ENCODE data around the gene GNG12.

The GNG12 gene

DNA sequence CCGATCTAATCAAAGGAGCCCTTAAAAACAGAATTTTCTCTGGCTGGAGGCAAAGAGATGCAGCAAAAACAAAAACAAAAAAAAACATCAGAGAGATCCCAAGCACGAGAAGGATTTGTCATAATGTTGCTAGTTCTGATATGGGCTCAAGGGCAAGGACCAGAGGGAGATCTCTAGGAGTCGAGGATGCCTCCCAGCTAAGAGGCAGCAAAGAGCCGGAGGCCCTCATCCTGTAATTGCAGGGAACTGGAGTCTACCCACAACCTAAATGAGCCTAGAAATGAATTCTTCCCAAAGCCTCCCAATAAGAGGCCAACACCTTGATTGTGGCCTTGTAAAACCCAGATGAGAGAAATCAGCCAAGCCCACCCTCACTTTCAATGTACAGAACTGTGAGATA lies 12.0 kb downstream of the GNG12 start:
- FAIRE-seq (no peak), DNase-seq (ENCODE audit: insufficient read length, low spot score) (no peak)
- TF ChIP-seq SPI1 (IDR thresholded peaks at IDR 0.05; ENCODE audit: low read depth, low read length) (no peak), POU2F2 (IDR thresholded peaks at IDR 0.05; ENCODE audit: low read depth, low read length) (no peak), PAX5 (IDR thresholded peaks at IDR 0.05; ENCODE audit: insufficient read depth, low read length, severe bottlenecking) (no peak), POLR2A (IDR thresholded peaks at IDR 0.05; ENCODE audit: low read depth, low read length) (no peak), TAF1 (IDR thresholded peaks at IDR 0.05; ENCODE audit: low read depth, low read length) (no peak), POLR2AphosphoS5 (IDR thresholded peaks at IDR 0.05; ENCODE audit: low read depth, low read length) (no peak)

DNA sequence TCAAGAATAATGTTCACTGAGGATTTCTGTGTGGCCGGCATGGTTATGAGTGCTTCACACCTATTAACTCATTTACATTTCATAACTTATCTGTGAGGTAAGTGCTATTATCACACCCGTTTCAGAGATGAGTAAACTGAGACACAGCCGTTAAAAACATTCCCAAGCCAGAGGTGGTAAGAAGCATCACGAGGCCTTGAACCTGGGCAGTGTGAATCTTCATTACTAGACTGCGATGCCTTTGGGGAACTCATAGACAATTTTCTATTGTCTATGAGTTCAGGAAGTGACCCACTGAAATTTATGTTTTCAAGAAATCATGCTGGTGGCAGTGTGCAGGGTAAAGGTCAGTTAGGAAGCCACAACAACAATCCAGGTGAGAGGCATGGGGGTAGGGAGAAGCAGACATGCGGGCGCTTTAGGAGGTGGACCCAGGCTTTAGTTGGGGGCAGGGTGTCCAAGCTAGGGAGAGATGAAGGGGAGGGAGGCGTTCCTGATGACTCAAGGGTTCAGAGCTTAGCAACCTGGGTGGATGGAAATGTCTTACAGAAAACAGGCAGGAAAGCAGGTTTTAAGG lies 14.5 kb downstream of the GNG12 start:
- FAIRE-seq, result no peak
- DNase-seq (ENCODE audit: insufficient read length, low spot score), result no peak
- TF ChIP-seq POLR2A (IDR thresholded peaks at IDR 0.05; ENCODE audit: low read depth, low read length), result no peak
- TF ChIP-seq POLR2AphosphoS5 (IDR thresholded peaks at IDR 0.05; ENCODE audit: low read depth, low read length), result no peak
- no peak for TF ChIP-seq PAX5 (IDR thresholded peaks at IDR 0.05; ENCODE audit: insufficient read depth, low read length, severe bottlenecking)
- TF ChIP-seq SPI1 (IDR thresholded peaks at IDR 0.05; ENCODE audit: low read depth, low read length), result no peak
- TF ChIP-seq POU2F2 (IDR thresholded peaks at IDR 0.05; ENCODE audit: low read depth, low read length), result no peak
- no peak for TF ChIP-seq TAF1 (IDR thresholded peaks at IDR 0.05; ENCODE audit: low read depth, low read length)

DNA sequence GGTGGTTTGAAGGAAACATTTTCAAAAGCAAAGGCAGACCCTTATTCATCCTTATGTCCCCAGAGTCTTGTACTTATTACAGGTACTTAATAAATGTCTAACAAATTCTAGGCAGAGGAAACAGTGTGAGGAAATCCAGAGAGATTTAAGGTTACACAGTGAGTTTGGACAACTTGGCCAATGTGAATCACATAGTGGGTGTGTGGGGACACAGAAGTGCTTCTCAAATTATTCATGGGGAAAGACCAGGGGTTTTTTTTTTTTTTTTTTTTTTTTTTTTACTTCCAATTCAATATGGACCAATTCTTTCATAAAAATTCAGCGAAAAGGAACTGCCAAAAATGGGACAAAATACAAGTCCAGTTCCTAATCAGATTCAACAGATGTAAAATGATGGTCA lies 15.1 kb downstream of the GNG12 start:
- DNase-seq (ENCODE audit: insufficient read length, low spot score), result no peak

DNA sequence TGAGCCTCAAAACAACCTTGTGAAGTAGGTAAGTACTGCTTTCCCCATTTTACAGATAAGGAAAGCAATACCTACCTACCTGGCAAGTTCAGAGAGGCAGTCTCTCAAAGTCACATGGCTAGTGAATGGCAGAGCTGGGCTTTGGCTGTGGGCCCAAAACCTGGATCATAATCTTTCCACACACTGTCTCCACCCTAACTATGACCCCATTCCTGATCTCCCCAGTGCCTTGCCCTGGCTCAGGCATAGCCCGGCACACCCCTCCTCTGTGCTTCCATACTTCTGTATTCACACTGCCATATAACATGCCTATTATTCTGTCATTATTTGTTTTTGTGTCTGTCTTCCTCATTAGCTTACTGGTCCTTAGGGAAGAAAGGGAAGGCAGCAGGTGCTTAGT lies 15.9 kb downstream of the GNG12 start:
- no peak for TF ChIP-seq POLR2A (IDR thresholded peaks at IDR 0.05; ENCODE audit: low read depth, low read length)
- TF ChIP-seq POU2F2 (IDR thresholded peaks at IDR 0.05; ENCODE audit: low read depth, low read length), result no peak
- TF ChIP-seq SPI1 (IDR thresholded peaks at IDR 0.05; ENCODE audit: low read depth, low read length), result no peak
- no peak for TF ChIP-seq POLR2AphosphoS5 (IDR thresholded peaks at IDR 0.05; ENCODE audit: low read depth, low read length)
- no peak for TF ChIP-seq TAF1 (IDR thresholded peaks at IDR 0.05; ENCODE audit: low read depth, low read length)
- no peak for TF ChIP-seq PAX5 (IDR thresholded peaks at IDR 0.05; ENCODE audit: insufficient read depth, low read length, severe bottlenecking)
- DNase-seq (ENCODE audit: insufficient read length, low spot score) (no peak), FAIRE-seq (no peak)

More for the DNA sequence above, 15.1 kb downstream of the GNG12 start:
- TF ChIP-seq SPI1 (IDR thresholded peaks at IDR 0.05; ENCODE audit: low read depth, low read length) (no peak), POLR2AphosphoS5 (IDR thresholded peaks at IDR 0.05; ENCODE audit: low read depth, low read length) (no peak), POLR2A (IDR thresholded peaks at IDR 0.05; ENCODE audit: low read depth, low read length) (no peak), PAX5 (IDR thresholded peaks at IDR 0.05; ENCODE audit: insufficient read depth, low read length, severe bottlenecking) (no peak), TAF1 (IDR thresholded peaks at IDR 0.05; ENCODE audit: low read depth, low read length) (no peak)
- no peak for FAIRE-seq

DNA sequence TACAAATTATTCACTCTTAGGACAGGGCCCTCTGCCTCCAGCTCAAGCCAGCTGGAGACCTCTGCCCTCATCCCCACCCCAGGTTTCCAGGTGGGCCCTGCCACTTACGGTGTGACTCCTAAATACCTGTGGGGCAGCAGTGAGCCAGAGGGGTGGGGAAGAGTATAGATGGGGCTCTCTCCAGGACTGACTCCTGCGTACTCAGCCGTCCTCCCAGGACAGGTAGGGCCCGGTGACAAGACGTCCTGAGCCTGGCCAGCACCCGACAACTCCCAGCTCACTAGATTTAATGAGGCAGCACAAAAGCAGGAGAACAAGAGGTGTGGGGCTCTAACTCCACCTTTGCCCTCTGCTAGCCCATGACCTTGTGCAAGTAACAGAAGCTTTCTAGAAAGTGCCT lies 16.8 kb downstream of the GNG12 start:
- no peak for TF ChIP-seq TAF1 (IDR thresholded peaks at IDR 0.05; ENCODE audit: low read depth, low read length)
- no peak for TF ChIP-seq POU2F2 (IDR thresholded peaks at IDR 0.05; ENCODE audit: low read depth, low read length)
- no peak for TF ChIP-seq POLR2AphosphoS5 (IDR thresholded peaks at IDR 0.05; ENCODE audit: low read depth, low read length)

DNA sequence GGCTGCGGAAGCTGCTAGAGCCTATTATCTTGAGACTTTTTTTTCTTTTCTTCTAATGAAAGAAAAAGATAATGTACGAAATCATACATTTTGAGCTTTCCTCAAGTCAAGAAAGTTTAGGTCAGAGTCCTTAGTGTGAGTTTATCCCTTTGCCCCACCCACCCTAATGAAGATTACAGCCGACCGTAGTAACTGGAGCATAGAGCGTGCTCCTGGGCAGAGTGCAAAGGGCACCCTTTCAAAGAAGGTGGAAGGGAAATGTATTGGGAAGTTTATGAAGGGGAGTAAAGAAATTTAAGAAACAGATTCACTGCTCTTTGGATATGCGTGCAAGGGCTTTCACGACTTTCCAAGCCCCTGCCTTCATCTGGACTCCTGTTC lies 17.2 kb downstream of the GNG12 start:
- FAIRE-seq (no peak), DNase-seq (ENCODE audit: insufficient read length, low spot score) (no peak)
- TF ChIP-seq POLR2AphosphoS5 (IDR thresholded peaks at IDR 0.05; ENCODE audit: low read depth, low read length), result no peak
- no peak for TF ChIP-seq TAF1 (IDR thresholded peaks at IDR 0.05; ENCODE audit: low read depth, low read length)
- no peak for TF ChIP-seq SPI1 (IDR thresholded peaks at IDR 0.05; ENCODE audit: low read depth, low read length)
- no peak for TF ChIP-seq POLR2A (IDR thresholded peaks at IDR 0.05; ENCODE audit: low read depth, low read length)
- TF ChIP-seq POU2F2 (IDR thresholded peaks at IDR 0.05; ENCODE audit: low read depth, low read length), result no peak
- TF ChIP-seq PAX5 (IDR thresholded peaks at IDR 0.05; ENCODE audit: insufficient read depth, low read length, severe bottlenecking), result no peak

More for the DNA sequence above, 16.8 kb downstream of the GNG12 start:
- FAIRE-seq, result no peak
- no peak for DNase-seq (ENCODE audit: insufficient read length, low spot score)

DNA sequence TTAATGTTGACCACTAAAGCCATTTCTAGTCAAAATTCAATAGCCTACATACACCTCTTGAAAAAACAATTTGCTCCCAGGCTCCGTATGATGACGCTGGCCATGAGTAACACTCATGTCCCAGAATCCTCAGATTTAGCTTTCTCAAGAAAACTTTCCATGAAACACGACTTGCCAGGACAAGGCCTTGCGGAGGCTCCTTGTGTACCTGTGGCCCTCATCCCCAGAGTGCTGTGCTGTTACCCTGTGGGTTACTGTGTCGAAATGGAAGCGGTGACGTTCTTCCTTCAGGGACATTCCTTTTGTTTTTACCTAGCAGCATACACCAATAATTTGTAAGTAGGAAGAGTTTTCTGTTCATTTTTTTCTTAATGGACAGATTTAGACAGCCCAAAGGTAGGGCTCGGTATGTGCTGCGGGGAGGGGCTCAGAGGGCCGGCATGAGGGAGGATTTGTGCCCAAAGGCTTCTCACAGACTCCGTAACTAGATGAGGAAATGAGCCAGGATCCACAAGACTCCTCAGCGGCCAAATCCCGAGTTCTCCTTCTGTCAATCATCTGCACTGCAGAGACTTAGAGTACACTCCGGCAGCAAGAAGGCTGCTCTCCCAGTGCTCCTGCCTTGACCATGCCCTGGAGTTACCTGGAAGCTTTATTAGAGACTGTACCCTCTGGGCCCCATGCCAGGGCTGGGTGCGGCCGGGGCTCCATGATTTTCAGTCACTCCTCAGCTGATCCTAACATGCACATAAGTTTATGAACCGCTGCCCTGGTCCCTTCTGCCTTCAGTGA lies 17.8 kb downstream of the GNG12 start:
- no peak for FAIRE-seq
- TF ChIP-seq POLR2AphosphoS5 (IDR thresholded peaks at IDR 0.05; ENCODE audit: low read depth, low read length) (no peak), POU2F2 (IDR thresholded peaks at IDR 0.05; ENCODE audit: low read depth, low read length) (no peak), TAF1 (IDR thresholded peaks at IDR 0.05; ENCODE audit: low read depth, low read length) (no peak), SPI1 (IDR thresholded peaks at IDR 0.05; ENCODE audit: low read depth, low read length) (no peak), POLR2A (IDR thresholded peaks at IDR 0.05; ENCODE audit: low read depth, low read length) (no peak), PAX5 (IDR thresholded peaks at IDR 0.05; ENCODE audit: insufficient read depth, low read length, severe bottlenecking) (no peak)
- DNase-seq (ENCODE audit: insufficient read length, low spot score), result no peak

DNA sequence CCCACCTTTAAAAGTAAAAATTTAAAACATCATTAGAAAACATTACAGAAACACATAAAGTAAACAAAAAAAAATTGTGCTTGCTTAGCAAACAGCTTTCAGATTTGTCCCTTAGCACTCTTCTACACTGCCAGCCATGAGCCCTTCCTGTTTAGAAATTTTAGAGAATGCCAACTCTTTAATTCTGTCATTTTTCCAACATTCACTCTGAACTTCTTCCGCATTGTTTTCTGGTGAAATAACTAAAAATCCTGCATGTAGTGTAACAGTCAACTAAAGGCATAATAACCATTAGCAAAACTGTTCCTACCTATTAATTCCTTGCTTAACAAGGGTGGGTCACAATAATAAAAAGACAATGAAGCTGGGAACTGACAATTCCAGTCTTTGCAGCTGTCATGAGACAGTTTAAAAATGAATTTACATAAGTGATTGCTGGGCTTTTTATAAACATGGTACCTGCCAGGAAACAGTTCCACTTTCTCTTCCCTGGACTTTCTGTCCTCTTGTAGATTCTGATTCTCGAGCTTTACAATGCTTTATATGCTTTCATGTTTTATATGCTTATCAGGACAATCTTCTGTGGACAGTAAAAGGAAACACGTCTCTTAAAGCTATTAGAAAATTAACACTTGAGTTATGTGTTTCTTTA lies 19.0 kb downstream of the GNG12 start:
- FAIRE-seq, result no peak
- TF ChIP-seq POU2F2 (IDR thresholded peaks at IDR 0.05; ENCODE audit: low read depth, low read length), result no peak
- no peak for TF ChIP-seq SPI1 (IDR thresholded peaks at IDR 0.05; ENCODE audit: low read depth, low read length)
- DNase-seq (ENCODE audit: insufficient read length, low spot score), result no peak

DNA sequence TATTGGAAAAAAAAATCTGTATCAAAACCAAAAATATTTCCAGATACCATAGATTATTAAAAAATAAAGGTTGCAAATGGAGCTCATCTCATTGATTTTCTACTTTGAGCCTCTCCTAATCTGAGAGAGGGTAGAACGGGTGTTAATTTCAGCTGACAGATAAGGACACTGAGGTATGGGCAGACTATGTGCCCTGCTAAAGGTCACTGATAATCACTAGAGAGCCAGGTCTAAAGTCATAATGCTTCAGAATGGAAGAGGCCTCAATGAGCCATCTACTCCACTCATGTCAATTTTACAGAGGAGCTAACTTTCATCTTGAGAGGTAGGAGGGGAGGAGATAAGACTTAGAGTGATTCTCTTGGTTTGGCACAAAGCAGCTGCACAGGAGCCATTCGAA lies 21.0 kb downstream of the GNG12 start:
- FAIRE-seq, result no peak
- DNase-seq (ENCODE audit: insufficient read length, low spot score), result no peak
- no peak for TF ChIP-seq TAF1 (IDR thresholded peaks at IDR 0.05; ENCODE audit: low read depth, low read length)
- TF ChIP-seq SPI1 (IDR thresholded peaks at IDR 0.05; ENCODE audit: low read depth, low read length), result no peak
- TF ChIP-seq POU2F2 (IDR thresholded peaks at IDR 0.05; ENCODE audit: low read depth, low read length), result no peak

DNA sequence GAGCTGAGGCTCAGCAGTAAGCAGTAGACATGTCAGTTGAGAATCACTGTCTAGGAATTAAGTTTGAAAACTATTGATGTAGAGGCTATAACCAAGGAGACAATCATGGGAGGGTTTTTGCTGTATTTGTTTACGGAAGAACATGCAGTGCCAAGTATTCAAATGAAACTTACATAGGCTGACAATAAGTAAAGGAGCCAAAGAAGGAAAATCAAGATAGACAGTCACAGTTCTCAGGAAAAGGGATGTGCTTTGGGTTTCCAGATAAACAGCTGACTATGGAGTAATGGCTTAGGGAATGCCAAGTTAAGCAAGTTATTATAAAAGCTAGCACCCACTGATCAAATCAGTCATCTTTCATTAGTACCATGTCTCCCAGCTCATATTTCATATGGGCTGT lies 21.5 kb downstream of the GNG12 start:
- DNase-seq (ENCODE audit: insufficient read length, low spot score), result no peak
- TF ChIP-seq POLR2A (IDR thresholded peaks at IDR 0.05; ENCODE audit: low read depth, low read length) (no peak), SPI1 (IDR thresholded peaks at IDR 0.05; ENCODE audit: low read depth, low read length) (no peak), POLR2AphosphoS5 (IDR thresholded peaks at IDR 0.05; ENCODE audit: low read depth, low read length) (no peak), TAF1 (IDR thresholded peaks at IDR 0.05; ENCODE audit: low read depth, low read length) (no peak), POU2F2 (IDR thresholded peaks at IDR 0.05; ENCODE audit: low read depth, low read length) (no peak), PAX5 (IDR thresholded peaks at IDR 0.05; ENCODE audit: insufficient read depth, low read length, severe bottlenecking) (no peak)
- FAIRE-seq, result no peak

Data from GM12891 (cell line).